GM12878 (cell line): ENCODE data around the gene NGB.

Experiments
- CBX3 ChIP-seq: fragments of 200-600 bp; sonication (generic); IDR thresholded peaks from 2 replicates; pipeline ENCODE4 v1.6.1; 2016; ENCODE audit warnings: low read depth, borderline replicate concordance
- POLR2A ChIP-seq: IDR thresholded peaks from 2 replicates; pipeline ENCODE4 v1.6.1; 2011; ENCODE audit warnings: low read depth, mild to moderate bottlenecking, low read length
- SRF ChIP-seq, 2 experiments: IDR thresholded peaks; 2 replicates each; pipeline ENCODE4 v1.6.1; 2011; ENCODE audit warnings: low read depth in 2 of 2, low read length in 2 of 2, mild to moderate bottlenecking in 1 of 2, moderate library complexity in 1 of 2
- TAF1 ChIP-seq: IDR thresholded peaks from 2 replicates; pipeline ENCODE4 v1.6.1; 2011; ENCODE audit warnings: mild to moderate bottlenecking, low read depth, low read length, borderline replicate concordance

DNA sequence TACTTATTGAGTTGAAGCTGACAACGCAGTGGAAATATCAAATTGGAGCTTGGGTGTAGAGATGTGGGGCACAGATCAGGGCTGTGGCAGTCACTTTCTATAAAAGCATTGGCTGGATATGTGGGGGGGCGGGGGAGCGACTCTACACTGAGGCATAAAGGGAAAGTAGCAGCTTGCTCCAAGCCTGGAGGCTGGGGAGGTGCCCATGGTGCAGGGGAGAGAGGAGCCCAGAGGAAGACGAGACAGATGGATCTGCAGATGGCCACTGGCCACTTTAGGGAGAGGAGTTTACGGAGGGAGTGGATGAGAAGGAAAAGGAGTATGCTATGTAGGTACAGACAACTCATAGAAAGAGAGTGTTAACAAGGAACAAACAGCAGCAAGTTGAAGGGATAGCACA lies 13.5 kb upstream of the NGB start:
- TF ChIP-seq CBX3 (no peak), TAF1 (no peak), POLR2A (no peak), SRF (IDR thresholded peaks at IDR 0.05; ENCODE audit: low read depth in 2 of 2, low read length in 2 of 2) (no peak)
